ENCODE results near the gene DCAF17.

The DCAF17 gene

GRCh38 chr2:171399292-171399691 is 34.7 kb upstream of the DCAF17 start:
- Histone ChIP-seq H3K4me1 (ENCODE audit: insufficient read depth, low read length) (no peaks in the 10 kb centered on the region), H3K27me3 (ENCODE audit: insufficient read depth, low read length, poor library complexity) (no peaks in the 10 kb centered on the region), H3K4me3 (ENCODE audit: low read depth in 1 of 2, low read length in 2 of 2) (no peak overlapping the region), H4K20me1 (ENCODE audit: insufficient read depth, low read length) (no peaks in the 10 kb centered on the region; the same call in 1 of the 2 replicates), H2AFZ (ENCODE audit: low read depth, low read length) (no peak overlapping the region), H3K9me3 (ENCODE audit: insufficient read depth, low read length, severe bottlenecking) (peaks cover 11% of the 10 kb centered on the region), H3K9ac (ENCODE audit: low read depth, low read length) (no peak overlapping the region), H3K4me2 (ENCODE audit: insufficient read depth, low read length) (no peak overlapping the region), H3K36me3 (ENCODE audit: insufficient read depth, low read length) (no peaks in the 10 kb centered on the region), H3K27ac (ENCODE audit: low read length) (no peak overlapping the region), H3K79me2 (ENCODE audit: insufficient read depth, low read length) (no peaks in the 10 kb centered on the region)
- TF ChIP-seq CTCF (IDR thresholded peaks at IDR 0.05; ENCODE audit: borderline replicate concordance, extremely low read depth, low read length, poor library complexity, severe bottlenecking) (no peak), EZH2 (IDR thresholded peaks at IDR 0.05; ENCODE audit: borderline replicate concordance, low read depth, low read length, severe bottlenecking) (no peak)
- no peak for DNase-seq
- no peak for ATAC-seq (ENCODE audit: insufficient read depth, low read depth)

GRCh38 chr2:171400395-171400794 is 33.6 kb upstream of the DCAF17 start:
- H3K9me3 ChIP-seq (ENCODE audit: insufficient read depth, low read length, severe bottlenecking) = peaks cover 11% of the 10 kb centered on the region
- H3K36me3 ChIP-seq (ENCODE audit: insufficient read depth, low read length) = no peaks in the 10 kb centered on the region
- no peak for DNase-seq
- no peaks in the 10 kb centered on the region; the same call in 1 of the 2 replicates for H4K20me1 ChIP-seq (ENCODE audit: insufficient read depth, low read length)
- no peak overlapping the region for H3K9ac ChIP-seq (ENCODE audit: low read depth, low read length)
- H3K4me3 ChIP-seq (ENCODE audit: low read depth in 1 of 2, low read length in 2 of 2) = no peak overlapping the region
- no peak overlapping the region for H3K4me2 ChIP-seq (ENCODE audit: insufficient read depth, low read length)
- H2AFZ ChIP-seq (ENCODE audit: low read depth, low read length) = no peak overlapping the region
- H3K79me2 ChIP-seq (ENCODE audit: insufficient read depth, low read length) = no peaks in the 10 kb centered on the region
- no peak for TF ChIP-seq CTCF (IDR thresholded peaks at IDR 0.05; ENCODE audit: borderline replicate concordance, extremely low read depth, low read length, poor library complexity, severe bottlenecking)
- TF ChIP-seq EZH2 (IDR thresholded peaks at IDR 0.05; ENCODE audit: borderline replicate concordance, low read depth, low read length, severe bottlenecking) = no peak
- H3K4me1 ChIP-seq (ENCODE audit: insufficient read depth, low read length) = no peaks in the 10 kb centered on the region
- H3K27me3 ChIP-seq (ENCODE audit: insufficient read depth, low read length, poor library complexity) = no peaks in the 10 kb centered on the region
- ATAC-seq (ENCODE audit: insufficient read depth, low read depth) = no peak
- no peak overlapping the region for H3K27ac ChIP-seq (ENCODE audit: low read length)

- Histone ChIP-seq H3K27ac (ENCODE audit: low read length) (no peak overlapping the region), H3K36me3 (ENCODE audit: insufficient read depth, low read length) (no peaks in the 10 kb centered on the region), H3K4me3 (ENCODE audit: low read depth in 1 of 2, low read length in 2 of 2) (no peak overlapping the region), H3K79me2 (ENCODE audit: insufficient read depth, low read length) (no peaks in the 10 kb centered on the region), H3K27me3 (ENCODE audit: insufficient read depth, low read length, poor library complexity) (no peaks in the 10 kb centered on the region), H2AFZ (ENCODE audit: low read depth, low read length) (no peak overlapping the region), H3K4me2 (ENCODE audit: insufficient read depth, low read length) (no peak overlapping the region), H3K9me3 (ENCODE audit: insufficient read depth, low read length, severe bottlenecking) (peaks cover 11% of the 10 kb centered on the region), H3K9ac (ENCODE audit: low read depth, low read length) (no peak overlapping the region), H3K4me1 (ENCODE audit: insufficient read depth, low read length) (no peaks in the 10 kb centered on the region), H4K20me1 (ENCODE audit: insufficient read depth, low read length) (no peaks in the 10 kb centered on the region; the same call in 1 of the 2 replicates)
- DNase-seq (no peak), ATAC-seq (ENCODE audit: insufficient read depth, low read depth) (no peak)
- no peak for TF ChIP-seq EZH2 (IDR thresholded peaks at IDR 0.05; ENCODE audit: borderline replicate concordance, low read depth, low read length, severe bottlenecking)
- TF ChIP-seq CTCF (IDR thresholded peaks at IDR 0.05; ENCODE audit: borderline replicate concordance, extremely low read depth, low read length, poor library complexity, severe bottlenecking) = no peak
These were observed 32.1 kb upstream of the DCAF17 start for GRCh38 chr2:171401947-171402346.

Data from DND-41 (cell line).